Keratinocyte (primary cell): Measurements from ENCODE around the gene OR1F1. TPM values are rescaled to one million over a fixed set of nuclear protein-coding genes. Genes with fewer than 3 reads are reported as not detected.

Experiments
- DNase-seq: peaks from one replicate; pipeline ENCODE4 v3.0.0-alpha.2; 2011; ENCODE audit warnings: low read depth, missing footprints, low spot score
- FAIRE-seq: peaks from 2 replicates; lab custom pipeline; 2011; peaks lifted over from hg19 to GRCh38; lab: Jason Lieb, UNC
- H2AFZ ChIP-seq: 2 replicates; pipeline ENCODE4 v1.6.0; 2012; ENCODE audit warnings: low read length, control low read depth, inconsistent platforms; ENCODE audit not compliant: control insufficient read depth
- H3K27ac ChIP-seq: 2 replicates; pipeline ENCODE4 v1.5.1; 2011; ENCODE audit warnings: low read length; ENCODE audit not compliant: control insufficient read depth, insufficient read depth
- H3K27me3 ChIP-seq: 3 replicates; pipeline ENCODE4 v1.6.0; 2011; ENCODE audit warnings: low read length; ENCODE audit not compliant: control insufficient read depth, insufficient read depth; ENCODE audit errors: extremely low read depth
- H3K36me3 ChIP-seq, 2 experiments: 2 replicates in 1 of 2; 3 replicates in 1 of 2; pipeline ENCODE4 v1.5.1; 2011; ENCODE audit warnings: low read length in 2 of 2, mild to moderate bottlenecking in 1 of 2; ENCODE audit not compliant: control insufficient read depth in 2 of 2, insufficient read depth in 2 of 2; ENCODE audit errors: extremely low read depth in 1 of 2
- H3K4me1 ChIP-seq: 3 replicates; pipeline ENCODE4 v1.5.1; 2011; ENCODE audit warnings: low read length; ENCODE audit not compliant: control insufficient read depth, insufficient read depth; ENCODE audit errors: extremely low read depth
- H3K4me2 ChIP-seq: 3 replicates; pipeline ENCODE4 v1.6.0; 2011; ENCODE audit warnings: low read depth, low read length; ENCODE audit not compliant: control insufficient read depth, insufficient read depth; ENCODE audit errors: extremely low read depth
- H3K4me3 ChIP-seq, 3 experiments: fragments of 200-600 bp in 1 of 3; sonication (generic) in 1 of 3; 2 replicates in 2 of 3; 3 replicates in 1 of 3; pipeline ENCODE4 v1.5.1; 2011 to 2016; ENCODE audit warnings: low read length in 3 of 3, mild to moderate bottlenecking in 3 of 3, control low read depth in 2 of 3, inconsistent platforms in 1 of 3, low read depth in 1 of 3, mixed read lengths in 1 of 3, mixed run types in 1 of 3, moderate library complexity in 1 of 3; ENCODE audit not compliant: control insufficient read depth in 2 of 3, insufficient read depth in 2 of 3; ENCODE audit errors: extremely low read depth in 1 of 3
- H3K79me2 ChIP-seq: 2 replicates; pipeline ENCODE4 v1.6.0; 2012; ENCODE audit warnings: low read length; ENCODE audit not compliant: control insufficient read depth, insufficient read depth
- H3K9ac ChIP-seq: 3 replicates; pipeline ENCODE4 v1.6.0; 2011; ENCODE audit warnings: low read length; ENCODE audit not compliant: control insufficient read depth, insufficient read depth; ENCODE audit errors: extremely low read depth
- H3K9me1 ChIP-seq: 3 replicates; pipeline ENCODE4 v1.6.0; 2011; ENCODE audit warnings: low read length; ENCODE audit not compliant: control insufficient read depth, insufficient read depth; ENCODE audit errors: extremely low read depth
- H3K9me3 ChIP-seq: 2 replicates; pipeline ENCODE4 v1.5.1; 2012; ENCODE audit warnings: low read depth, low read length; ENCODE audit not compliant: control insufficient read depth
- H4K20me1 ChIP-seq: 3 replicates; pipeline ENCODE4 v1.6.0; 2011; ENCODE audit warnings: low read length; ENCODE audit not compliant: control insufficient read depth, insufficient read depth; ENCODE audit errors: extremely low read depth
- CTCF ChIP-seq, 3 experiments: IDR thresholded peaks in 1 of 3; conservative IDR thresholded peaks in 1 of 3; optimal IDR thresholded peaks in 1 of 3; 2 replicates in 2 of 3; 3 replicates in 1 of 3; pipeline versions ENCODE3 to v1.5.1; 2011; ENCODE audit warnings: low read length in 3 of 3, mild to moderate bottlenecking in 3 of 3, moderate library complexity in 2 of 3, control low read depth in 1 of 3, inconsistent platforms in 1 of 3; ENCODE audit not compliant: insufficient read depth in 2 of 3; ENCODE audit errors: extremely low read depth in 1 of 3
- EZH2 ChIP-seq: IDR thresholded peaks from one replicate; pipeline ENCODE4 v1.6.1; 2012; ENCODE audit warnings: inconsistent platforms, mild to moderate bottlenecking, low read length, moderate library complexity
- dilution Hi-C: fragments of 300-500 bp; cut with MboI; formaldehyde crosslinking; loops from one replicate; pipeline ENCODE4 v1.7.0; 2020; ENCODE audit warnings: low sequenced_read_pairs; ENCODE audit not compliant: extremely low pct_ligation_motif_present
- polyA plus RNA-seq, 5 experiments: library from polyadenylated mRNA; depleted of rRNA in 3 of 5; stranded (reverse) in 3 of 5; stranded (forward) in 1 of 5; unstranded in 1 of 5; fragments of >200 nt; gene quantifications; 1 replicate in 1 of 5; 2 replicates in 3 of 5; 3 replicates in 1 of 5; pipeline versions ENCODE4 v1.2.1 to v1.2.3, GENCODE V29; 2011 to 2012; ENCODE audit warnings: missing spikeins in 2 of 5, low read depth in 1 of 5, low replicate concordance in 1 of 5

Gene OR1F1
- polyA plus RNA-seq, 1 donor (not counting 4 experiments of a cell fraction or from before 2014, with no cell fraction given), result 0.51 TPM

- no peak for TF ChIP-seq CTCF (optimal IDR thresholded peaks at IDR 0.05 in 1 of 3, IDR thresholded peaks at IDR 0.05 in 1 of 3, conservative IDR thresholded peaks at IDR 0.05 in 1 of 3; ENCODE audit: extremely low read depth in 1 of 3, insufficient read depth in 2 of 3, low read length in 3 of 3)
- TF ChIP-seq EZH2, result no peak
- H3K27me3 ChIP-seq, result no peaks in the 10 kb centered on the region
- peak overlapping the region; percentile 88 for H3K9ac ChIP-seq
- H3K4me2 ChIP-seq, result peak overlapping the region; percentile 89
- H3K79me2 ChIP-seq, result no peaks in the 10 kb centered on the region
- peak overlapping the region; percentile 44 for H2AFZ ChIP-seq
- H4K20me1 ChIP-seq, result peaks cover 5% of the 10 kb centered on the region
- dilution Hi-C loops, result no loop called here
- peak overlapping the region; percentile 80 for H3K27ac ChIP-seq
- no peaks in the 10 kb centered on the region for H3K36me3 ChIP-seq
- H3K9me3 ChIP-seq, result no peaks in the 10 kb centered on the region
- DNase-seq, result no peak
- no peaks in the 10 kb centered on the region for H3K9me1 ChIP-seq
- H3K4me3 ChIP-seq, result peak overlapping the region; percentile 46 to 73 (median 68)
- peaks cover 7% of the 10 kb centered on the region for H3K4me1 ChIP-seq
- no peak for FAIRE-seq
Measured at GRCh38 chr16:3150346-3151218, 37.4 kb upstream of the OR1F1 start.

- Histone ChIP-seq H3K27me3 (no peaks in the 10 kb centered on the region), H3K9ac (peak overlapping the region; percentile 40), H4K20me1 (peaks cover 5% of the 10 kb centered on the region), H3K4me2 (peak overlapping the region; percentile 79), H3K4me1 (peaks cover 7% of the 10 kb centered on the region), H3K36me3 (no peaks in the 10 kb centered on the region), H3K4me3 (peak overlapping the region; percentile 28 to 62 (median 59)), H2AFZ (peak overlapping the region; percentile 83), H3K79me2 (no peaks in the 10 kb centered on the region), H3K27ac (peak overlapping the region; percentile 16), H3K9me3 (no peaks in the 10 kb centered on the region), H3K9me1 (no peaks in the 10 kb centered on the region)
- TF ChIP-seq EZH2 (no peak), CTCF (optimal IDR thresholded peaks at IDR 0.05 in 1 of 3, IDR thresholded peaks at IDR 0.05 in 1 of 3, conservative IDR thresholded peaks at IDR 0.05 in 1 of 3; ENCODE audit: extremely low read depth in 1 of 3, insufficient read depth in 2 of 3, low read length in 3 of 3) (no peak)
- DNase-seq (no peak), FAIRE-seq (no peak)
- dilution Hi-C loops, result no loop called here
Measured at GRCh38 chr16:3152027-3152276, 36.1 kb upstream of the OR1F1 start.
